Stimulated activated CD4-positive, alpha-beta T cell treated with anti-CD3 and anti-CD28 coated beads, Interleukin-1b, Interleukin-23, amount 100 ng/mL, for 48 hours (primary cell): Measurements from ENCODE around the gene PPP1CB.
"Not testable (repeated sequence)": the region's sequence is repeated elsewhere in the genome, so short reads cannot be mapped to it uniquely, and the experiment has no call there.

ENCODE experiments used
- DNase-seq: peaks from one replicate; pipeline ENCODE4 v3.0.0-alpha.2; 2020

The PPP1CB gene

GRCh38 chr2:28751252-28751955 lies at the start of gene PPP1CB:
Gene PPP1CB, plus strand, starts transcription at chr2:28751830. Its CDS starts 295 bp downstream, at chr2:28752125.
- DNase-seq = peak; percentile 96

DNA sequence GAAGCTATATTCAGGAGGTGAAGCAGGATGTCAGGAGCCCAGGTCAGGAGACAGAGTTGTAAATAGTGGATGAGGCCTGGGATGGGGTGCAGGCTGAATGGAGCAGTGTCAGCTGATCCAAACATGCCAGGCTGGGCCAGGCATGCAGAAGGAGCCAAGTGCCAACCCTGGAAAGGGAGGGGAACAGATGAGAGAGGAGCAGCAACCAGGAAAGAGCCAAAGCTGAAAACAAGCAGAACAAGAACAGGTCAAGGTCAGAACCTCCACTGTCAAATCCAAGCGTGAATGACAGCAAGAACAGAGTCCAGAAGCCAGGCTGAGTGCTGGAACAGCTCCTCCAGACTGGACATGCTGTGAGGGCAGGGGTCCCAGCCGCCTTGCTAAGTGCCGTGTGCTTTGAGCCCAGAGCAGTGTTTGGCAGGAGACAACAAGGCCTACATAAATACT lies 49.2 kb upstream of the PPP1CB start:
- no peak for DNase-seq

DNA sequence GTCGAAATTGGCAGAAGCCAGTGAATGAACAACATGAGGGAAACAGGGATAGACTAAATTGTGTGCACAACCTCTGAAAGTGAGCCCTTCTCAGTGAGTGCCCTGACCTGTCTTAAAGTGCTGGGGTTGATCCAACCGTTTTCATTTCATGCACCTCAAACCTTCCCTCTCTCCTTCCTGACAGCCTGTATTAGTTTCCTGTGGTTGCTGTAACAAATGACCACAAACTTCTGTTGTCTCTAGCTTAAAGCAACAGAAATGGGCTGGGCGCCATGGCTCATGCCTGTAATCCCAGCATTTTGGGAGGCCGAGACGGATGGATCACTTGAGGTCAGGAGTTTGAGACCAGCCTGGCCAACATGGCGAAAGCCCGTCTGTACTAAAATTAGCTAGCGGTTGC lies 48.8 kb upstream of the PPP1CB start:
- DNase-seq = no peak

GRCh38 chr2:28704621-28705020 lies 47.0 kb upstream of the PPP1CB start:
- DNase-seq = no peak

DNA sequence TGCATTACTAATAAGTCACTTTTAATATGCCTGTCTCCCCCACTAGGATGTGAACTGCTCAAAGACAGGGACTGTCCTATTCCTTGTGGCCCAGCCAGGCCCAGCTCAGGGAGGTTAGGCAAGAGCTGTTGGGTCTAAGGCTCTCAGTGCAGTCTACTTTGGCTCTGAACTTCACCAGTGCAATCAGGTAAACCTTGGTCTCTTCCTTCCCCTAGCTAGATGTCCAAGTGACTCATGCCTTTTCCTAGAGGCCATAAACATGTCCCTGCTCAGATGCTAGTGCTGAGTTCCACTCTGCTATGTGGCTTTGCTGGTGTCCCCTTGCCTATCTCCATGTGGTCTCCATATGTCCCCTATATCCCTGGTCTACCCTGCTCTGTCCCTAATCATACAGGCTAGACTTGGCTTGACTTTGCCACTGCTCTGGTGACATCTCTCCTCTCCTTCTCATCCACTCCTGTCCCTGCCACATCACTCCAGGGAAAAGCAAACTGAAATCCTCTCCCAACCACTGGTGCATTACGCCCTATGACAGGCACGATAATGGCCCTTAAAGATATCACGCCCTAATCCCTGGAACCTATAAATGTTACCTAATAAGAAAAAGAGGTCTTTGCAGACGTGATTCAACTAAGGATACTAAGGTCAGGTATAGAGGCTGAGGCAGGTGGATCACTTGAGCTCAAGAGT lies 45.7 kb upstream of the PPP1CB start:
- no peak for DNase-seq

DNA sequence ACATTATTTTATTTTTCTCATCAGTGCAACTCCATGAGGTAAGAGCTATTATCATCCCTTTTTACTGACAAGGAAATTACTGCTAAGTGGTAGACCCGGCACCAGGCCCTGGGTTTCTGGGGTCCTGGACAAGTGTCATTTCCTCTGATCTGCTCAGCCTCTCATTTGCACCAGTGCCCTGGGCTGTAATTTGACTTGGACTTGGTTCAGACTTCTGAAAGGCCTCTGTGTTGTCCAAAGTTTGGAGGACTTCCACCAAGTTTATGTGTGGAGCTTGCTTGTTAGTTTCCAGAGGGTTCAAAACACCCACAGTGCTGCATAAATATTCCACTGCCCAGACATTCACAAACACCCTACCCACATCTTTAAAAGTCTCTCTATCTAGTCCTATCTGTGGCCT lies 44.0 kb upstream of the PPP1CB start:
- DNase-seq = no peak

GRCh38 chr2:28709101-28709500 lies 42.5 kb upstream of the PPP1CB start:
- no peak for DNase-seq

DNA sequence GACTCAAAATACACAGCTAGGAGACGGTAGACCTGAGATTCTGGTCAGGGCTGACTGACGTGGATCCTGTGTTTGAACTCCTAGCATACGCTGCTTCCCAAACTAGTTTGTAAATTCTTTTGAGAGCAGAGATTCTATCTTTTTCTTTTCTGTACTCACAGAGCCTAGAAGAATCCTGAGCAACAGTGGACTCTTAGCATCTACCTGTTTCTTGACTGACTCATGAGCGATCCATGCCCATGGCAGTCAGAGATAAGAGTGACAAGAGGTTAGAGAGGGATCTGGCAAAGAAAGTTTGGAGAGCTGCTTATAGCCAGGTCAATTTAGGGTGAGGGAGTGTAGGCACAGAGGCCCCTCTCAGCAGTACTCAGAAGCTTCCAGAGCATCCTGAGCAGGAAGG lies 41.1 kb upstream of the PPP1CB start:
- DNase-seq = no peak

GRCh38 chr2:28713577-28714298 lies 37.9 kb upstream of the PPP1CB start:
- DNase-seq = peak; percentile 5

DNA sequence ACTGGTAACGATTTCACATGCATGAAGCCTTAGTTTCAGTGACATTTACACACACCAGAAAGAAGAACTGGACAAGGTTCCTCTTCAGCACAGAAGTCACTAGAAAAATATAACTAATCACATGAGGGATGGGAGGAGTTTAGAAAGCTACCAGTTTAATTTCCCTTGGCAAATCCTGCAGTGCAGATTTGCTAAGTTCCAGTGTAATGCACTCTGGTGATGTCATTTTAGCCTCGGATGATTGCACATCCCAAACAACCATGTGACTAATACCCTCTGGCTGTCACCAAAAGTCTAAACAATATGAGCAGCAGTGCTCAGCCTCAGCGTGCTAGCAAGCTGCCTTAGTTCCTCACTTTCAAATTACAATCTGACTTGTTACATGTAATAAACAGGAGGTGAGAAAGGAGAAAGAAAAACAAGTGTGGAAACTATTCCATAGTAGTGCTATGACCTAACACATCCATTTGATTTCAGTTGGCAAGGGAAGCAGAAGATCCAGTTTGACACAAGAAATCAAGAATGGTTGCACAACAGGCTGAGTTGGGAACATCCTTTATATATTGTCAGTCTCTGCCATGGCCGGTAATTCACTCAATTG lies 35.3 kb upstream of the PPP1CB start:
- DNase-seq = peak; percentile 11

DNA sequence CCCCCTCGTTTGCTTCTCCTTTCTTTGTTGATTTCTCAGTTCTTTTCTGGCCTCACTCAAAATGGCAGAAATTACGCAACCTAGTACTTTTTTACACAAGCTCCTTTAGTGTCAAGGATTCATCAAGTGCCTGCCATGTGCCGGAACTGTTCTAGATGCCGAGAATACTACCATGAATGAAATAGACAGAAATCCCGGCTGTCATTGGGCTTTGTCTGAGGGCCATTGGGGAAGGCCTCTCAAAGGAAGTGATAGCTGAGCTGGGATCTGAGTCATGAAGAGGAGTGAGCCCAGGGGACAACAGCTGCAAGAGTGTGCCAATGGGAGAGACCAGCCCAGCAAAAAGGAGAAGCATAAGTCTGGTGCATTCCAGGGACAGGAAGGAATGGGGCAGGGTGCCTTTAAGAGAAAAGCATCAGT lies 34.3 kb upstream of the PPP1CB start:
- DNase-seq = no peak

- no peak for DNase-seq
Observed at GRCh38 chr2:28720345-28720744, 31.3 kb upstream of the PPP1CB start.

- DNase-seq = no peak
Observed at GRCh38 chr2:28721601-28722191, 29.9 kb upstream of the PPP1CB start.

DNA sequence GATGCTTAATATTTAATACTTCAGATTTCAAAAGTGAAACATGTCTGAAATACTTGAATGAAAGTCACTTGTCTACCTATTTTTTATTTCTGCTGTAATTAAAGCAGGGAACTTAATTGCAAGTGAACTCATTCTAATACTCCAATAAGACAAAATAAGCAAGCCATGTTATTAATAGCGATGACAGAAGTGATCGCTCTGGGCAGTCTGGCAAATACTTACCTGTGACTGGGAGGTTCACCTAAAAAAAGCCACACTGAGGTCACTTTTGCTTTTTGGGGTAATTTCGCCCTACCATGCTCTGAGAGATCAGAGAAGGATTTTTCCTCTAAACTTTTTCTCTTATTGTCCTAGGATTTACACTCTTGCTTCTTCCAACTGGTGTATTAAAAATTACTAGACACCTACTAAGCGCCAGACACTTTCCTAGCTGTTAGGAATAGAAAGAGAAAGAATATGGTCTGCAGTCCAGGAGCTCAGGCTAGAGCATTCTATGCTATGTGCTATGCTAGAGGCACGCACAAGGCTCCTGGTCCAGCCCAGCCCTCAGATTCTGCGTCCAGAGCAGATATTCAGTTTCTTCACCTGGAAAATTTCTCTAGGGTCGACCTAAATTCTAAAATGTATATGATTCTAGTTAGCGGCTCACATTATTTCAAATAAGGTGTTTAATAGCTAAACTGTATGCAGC lies 26.5 kb upstream of the PPP1CB start:
- no peak for DNase-seq

GRCh38 chr2:28726177-28726576 lies 25.5 kb upstream of the PPP1CB start:
- no peak for DNase-seq

DNA sequence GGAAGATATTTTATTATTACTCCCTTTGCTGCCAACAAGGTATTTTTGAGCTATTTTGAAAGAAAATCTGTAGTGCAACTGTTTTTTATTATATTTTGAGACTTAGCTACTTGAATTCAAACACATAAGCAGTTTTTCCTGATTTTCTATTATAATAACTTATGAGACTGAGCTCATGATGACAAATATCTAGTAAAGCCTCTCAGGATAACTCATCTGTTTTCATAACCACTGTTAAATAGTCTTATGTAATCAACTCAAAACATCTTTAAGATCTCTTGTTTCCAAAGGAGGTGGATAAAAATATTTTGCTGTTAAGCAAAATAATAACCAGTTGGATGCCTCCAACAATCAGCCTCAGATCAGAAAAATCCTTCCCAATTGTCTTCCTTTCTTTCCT lies 21.9 kb upstream of the PPP1CB start:
- no peak for DNase-seq

DNA sequence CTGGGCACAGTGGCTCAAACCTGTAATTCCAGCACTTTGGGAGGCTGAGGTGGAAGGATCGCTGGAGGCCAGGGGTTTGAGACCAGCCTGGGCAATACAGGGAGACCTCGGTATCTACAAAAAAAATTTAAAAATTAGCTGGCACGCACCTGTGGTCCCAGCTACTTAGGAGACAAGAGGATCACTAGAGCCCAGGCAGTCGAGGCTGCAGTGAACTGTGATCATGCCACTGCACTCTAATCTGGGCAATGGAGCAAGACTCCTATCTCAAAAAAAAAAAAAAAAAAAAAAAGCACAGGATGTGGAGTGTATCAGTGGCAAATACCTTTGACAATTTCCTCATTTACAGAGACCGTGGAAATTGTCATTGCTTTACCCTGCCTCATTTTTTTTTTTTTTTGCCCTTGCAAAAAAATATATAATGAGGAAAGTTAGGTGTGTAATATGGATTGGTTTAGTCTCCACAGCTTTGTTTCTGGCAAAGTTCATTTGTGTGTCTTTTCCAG lies 20.9 kb upstream of the PPP1CB start:
- no peak for DNase-seq

DNA sequence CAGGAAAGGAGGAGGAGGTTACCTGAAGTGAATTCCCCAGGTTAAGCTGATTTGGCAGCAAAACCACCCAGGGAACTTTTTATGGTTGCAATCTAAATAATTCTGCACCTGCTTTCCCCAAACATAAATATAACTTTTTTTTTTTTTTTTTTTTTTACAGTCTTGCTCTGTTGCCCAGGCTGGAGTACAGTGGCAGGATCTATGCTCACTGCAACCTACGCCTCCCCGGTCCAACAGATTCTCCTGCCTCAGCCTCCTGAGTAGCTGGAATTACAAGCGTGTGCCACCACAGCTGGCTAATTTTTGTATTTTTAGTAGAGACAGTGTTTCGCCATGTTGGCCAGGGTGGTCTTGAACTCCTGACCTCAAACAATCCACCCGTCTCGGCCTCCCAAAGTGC lies 16.1 kb upstream of the PPP1CB start:
- DNase-seq = no peak

DNA sequence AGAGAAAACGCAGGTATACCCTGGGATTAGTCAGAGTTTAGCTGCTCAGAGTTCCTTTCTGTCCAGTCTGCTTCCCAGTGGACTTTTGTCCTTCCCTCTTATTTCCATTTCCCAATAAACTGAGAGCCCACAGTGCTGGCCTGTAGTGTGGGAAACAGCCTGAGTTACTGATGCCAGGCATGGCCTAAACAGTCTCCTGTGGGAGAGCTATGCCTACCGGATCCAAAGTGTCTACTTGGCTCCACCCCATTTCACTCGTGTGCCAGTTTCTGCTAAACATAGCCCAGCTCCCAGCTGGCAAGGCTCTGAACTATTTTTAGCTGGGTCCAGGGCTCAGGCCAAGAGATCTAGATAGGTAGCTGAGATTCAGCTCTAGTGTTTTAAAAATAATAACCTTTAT lies 15.6 kb upstream of the PPP1CB start:
- no peak for DNase-seq

DNA sequence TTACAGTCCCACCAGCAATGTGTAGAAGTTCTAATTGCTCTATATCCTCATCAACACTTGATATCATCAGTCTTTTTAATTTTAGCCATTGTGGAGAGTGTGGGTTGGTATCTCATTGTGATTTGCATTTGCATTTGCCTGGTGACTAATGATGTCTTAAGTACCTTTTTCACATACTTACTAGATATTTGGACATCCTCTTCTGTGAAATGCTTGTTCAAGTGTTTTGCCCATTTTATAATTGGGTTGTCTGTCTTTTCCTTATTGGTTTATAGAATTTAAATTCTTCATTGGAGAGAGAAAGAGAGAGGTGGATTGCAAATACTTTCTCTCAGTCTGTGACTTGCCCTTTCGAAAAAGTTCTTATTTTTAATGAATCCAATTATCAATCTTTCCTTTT lies 14.0 kb upstream of the PPP1CB start:
- DNase-seq = no peak

- DNase-seq = not testable (repeated sequence)
Observed at GRCh38 chr2:28742619-28743018, 9.0 kb upstream of the PPP1CB start.

DNA sequence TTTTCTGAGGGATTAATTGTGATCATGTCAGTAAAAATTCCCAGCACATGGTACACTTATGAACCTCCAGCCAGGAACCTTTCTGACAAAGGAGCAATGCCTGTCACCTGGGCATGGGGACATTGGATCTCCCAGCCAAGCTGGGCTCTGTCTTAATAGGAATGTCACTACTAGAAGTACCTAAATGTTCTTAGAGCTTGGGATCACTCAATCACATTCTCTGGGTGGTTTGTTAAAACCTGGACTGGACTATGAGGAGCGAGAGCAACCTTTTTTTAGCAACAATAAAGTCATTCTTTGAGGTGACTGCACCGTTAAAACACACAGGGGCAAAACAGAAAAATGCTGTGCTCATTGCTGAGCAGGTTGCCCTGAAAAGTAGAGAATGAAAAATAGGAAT lies 6.4 kb upstream of the PPP1CB start:
- no peak for DNase-seq
